ENCODE data around the gene SLC8A3. TPM values are rescaled to one million over a fixed set of nuclear protein-coding genes. Genes with fewer than 3 reads are reported as not detected.

The SLC8A3 gene
- total and polyA plus RNA-seq, 2 donors (not counting 3 experiments of a cell fraction or from before 2014, with no cell fraction given): not detected

DNA sequence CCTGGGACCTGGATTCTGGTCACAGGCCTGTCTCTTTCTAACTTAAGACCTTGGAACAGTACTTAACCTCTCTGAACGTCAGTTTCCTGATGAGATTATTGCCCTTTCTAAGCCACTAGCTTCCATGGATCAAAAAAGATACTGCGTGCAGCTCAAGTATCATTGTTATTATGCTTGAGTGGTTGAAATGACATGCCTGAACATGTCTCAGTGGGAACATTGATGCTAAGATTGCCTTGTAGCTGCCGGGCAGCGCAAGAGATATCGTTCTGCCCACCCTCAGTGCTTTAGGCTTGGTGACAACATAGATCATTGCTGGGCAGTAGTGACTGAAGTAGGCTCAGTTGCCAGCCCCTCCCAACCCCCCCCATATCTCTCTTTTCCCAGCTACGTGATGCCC, 177.7 kb downstream of the SLC8A3 start:
- no peak overlapping the region for H3K9ac ChIP-seq (replicated peaks; ENCODE audit: extremely low read depth, insufficient read depth, low read length)
- H2AFZ ChIP-seq (ENCODE audit: low read depth, low read length): no peak overlapping the region
- H3K4me3 ChIP-seq (replicated peaks in 1 of 3; ENCODE audit: insufficient read depth in 1 of 3, low read depth in 1 of 3, low read length in 3 of 3): no peak overlapping the region
- H3K27ac ChIP-seq (ENCODE audit: insufficient read depth, low read depth, low read length): no peak overlapping the region
- BruUV-seq (replicated peaks): no TSS peak
- H3K9me3 ChIP-seq (replicated peaks; ENCODE audit: control insufficient read depth, insufficient read depth, low read length): no peaks in the 10 kb centered on the region
- H3K4me1 ChIP-seq (ENCODE audit: control insufficient read depth, extremely low read depth, insufficient read depth, low read length): no peaks in the 10 kb centered on the region
- H3K27me3 ChIP-seq (ENCODE audit: control insufficient read depth in 2 of 2, insufficient read depth in 2 of 2, low read length in 2 of 2): no peaks in the 10 kb centered on the region
- TF ChIP-seq GATA2 (IDR thresholded peaks at IDR 0.05; ENCODE audit: insufficient read depth, insufficient read length, low read depth, low read length): no peak
- no peak for TF ChIP-seq EZH2 (IDR thresholded peaks at IDR 0.05; ENCODE audit: borderline replicate concordance, low read depth, low read length, severe bottlenecking)
- TF ChIP-seq, protein P1, sequence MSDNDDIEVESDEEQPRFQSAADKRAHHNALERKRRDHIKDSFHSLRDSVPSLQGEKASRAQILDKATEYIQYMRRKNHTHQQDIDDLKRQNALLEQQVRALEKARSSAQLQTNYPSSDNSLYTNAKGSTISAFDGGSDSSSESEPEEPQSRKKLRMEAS (IDR thresholded peaks at IDR 0.05; ENCODE audit: insufficient read depth, insufficient read length): no peak
- no peak for TF ChIP-seq POLR2AphosphoS5 (IDR thresholded peaks at IDR 0.05; ENCODE audit: insufficient read depth, low read depth, low read length)
- TF ChIP-seq JUN (IDR thresholded peaks at IDR 0.05; ENCODE audit: borderline replicate concordance, insufficient read depth, insufficient read length, low read depth): no peak
- TF ChIP-seq FOS (IDR thresholded peaks at IDR 0.05; ENCODE audit: borderline replicate concordance, insufficient read depth, low read length): no peak
- TF ChIP-seq MYC (IDR thresholded peaks at IDR 0.05; ENCODE audit: low read depth, low read length): no peak
- intact Hi-C loops (cut with micrococcal nuclease) (loop anchor here (5.0 kb wide), 1 partner anchor 279 kb away; no protein-coding TSS in a partner anchor), dilution Hi-C loops (cut with MboI; ENCODE audit: extremely low pct_ligation_motif_present, low sequenced_read_pairs) (no loop called here)
- no peaks in the 10 kb centered on the region for H4K20me1 ChIP-seq (replicated peaks; ENCODE audit: control insufficient read depth, extremely low read depth, insufficient read depth, low read length)
- H3K4me2 ChIP-seq (ENCODE audit: insufficient read depth, low read length): no peak overlapping the region
- H3K9me1 ChIP-seq (replicated peaks; ENCODE audit: control insufficient read depth, extremely low read depth, insufficient read depth, low read length): no peaks in the 10 kb centered on the region
- FAIRE-seq (no peak), DNase-seq (ENCODE audit: low read depth, low spot score) (no peak)
- ChIA-PET CTCF (interaction anchor here (1.0 to 2.0 kb wide), 2 partner anchors 133 to 192 kb away, joined by 3 to 7 read pairs; no protein-coding TSS in a partner anchor), POLR2A (no interaction called here)
- H3K36me3 ChIP-seq (ENCODE audit: control insufficient read depth in 2 of 2, extremely low read depth in 1 of 2, insufficient read depth in 2 of 2, low read length in 2 of 2): no peaks in the 10 kb centered on the region
- no peaks in the 10 kb centered on the region for H3K79me2 ChIP-seq (ENCODE audit: control insufficient read depth, insufficient read depth, low read length)

DNA sequence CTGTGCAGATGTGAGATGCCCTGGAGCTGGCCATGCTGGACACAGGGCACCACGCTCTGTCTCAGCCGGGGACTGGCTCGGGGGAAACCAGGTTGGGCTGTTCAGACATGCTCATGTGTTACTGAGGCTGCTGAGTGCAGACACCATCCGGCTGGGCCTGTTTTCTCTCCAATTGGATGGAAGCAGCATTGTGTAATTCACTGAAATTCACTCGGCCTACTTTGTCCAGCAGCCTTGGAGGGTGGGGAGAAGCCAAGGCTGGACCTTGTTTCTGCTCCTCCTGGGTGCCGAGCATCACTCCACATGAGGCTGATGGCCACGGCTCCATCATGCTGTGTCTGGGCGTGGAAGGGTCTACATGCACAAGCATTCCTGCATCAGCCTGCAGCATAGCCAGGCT, 178.8 kb downstream of the SLC8A3 start:
- Histone ChIP-seq H3K27ac (ENCODE audit: insufficient read depth, low read depth, low read length) (no peak overlapping the region), H3K36me3 (ENCODE audit: control insufficient read depth in 2 of 2, extremely low read depth in 1 of 2, insufficient read depth in 2 of 2, low read length in 2 of 2) (no peaks in the 10 kb centered on the region), H3K9me1 (replicated peaks; ENCODE audit: control insufficient read depth, extremely low read depth, insufficient read depth, low read length) (no peaks in the 10 kb centered on the region), H4K20me1 (replicated peaks; ENCODE audit: control insufficient read depth, extremely low read depth, insufficient read depth, low read length) (no peaks in the 10 kb centered on the region), H3K9ac (replicated peaks; ENCODE audit: extremely low read depth, insufficient read depth, low read length) (no peak overlapping the region), H3K4me3 (replicated peaks in 1 of 3; ENCODE audit: insufficient read depth in 1 of 3, low read depth in 1 of 3, low read length in 3 of 3) (no peak overlapping the region), H3K9me3 (replicated peaks; ENCODE audit: control insufficient read depth, insufficient read depth, low read length) (no peaks in the 10 kb centered on the region), H3K4me1 (ENCODE audit: control insufficient read depth, extremely low read depth, insufficient read depth, low read length) (no peaks in the 10 kb centered on the region), H3K79me2 (ENCODE audit: control insufficient read depth, insufficient read depth, low read length) (no peaks in the 10 kb centered on the region), H3K27me3 (ENCODE audit: control insufficient read depth in 2 of 2, insufficient read depth in 2 of 2, low read length in 2 of 2) (no peaks in the 10 kb centered on the region), H3K4me2 (ENCODE audit: insufficient read depth, low read length) (no peak overlapping the region), H2AFZ (ENCODE audit: low read depth, low read length) (no peak overlapping the region)
- intact Hi-C loops (cut with micrococcal nuclease) (loop anchor here (5.0 kb wide), 1 partner anchor 278 kb away; no protein-coding TSS in a partner anchor), dilution Hi-C loops (cut with MboI; ENCODE audit: extremely low pct_ligation_motif_present, low sequenced_read_pairs) (no loop called here)
- TF ChIP-seq, protein P1 (IDR thresholded peaks at IDR 0.05; ENCODE audit: insufficient read depth, insufficient read length): no peak
- TF ChIP-seq JUN (IDR thresholded peaks at IDR 0.05; ENCODE audit: borderline replicate concordance, insufficient read depth, insufficient read length, low read depth) (no peak), GATA2 (IDR thresholded peaks at IDR 0.05; ENCODE audit: insufficient read depth, insufficient read length, low read depth, low read length) (no peak), EZH2 (IDR thresholded peaks at IDR 0.05; ENCODE audit: borderline replicate concordance, low read depth, low read length, severe bottlenecking) (no peak), FOS (IDR thresholded peaks at IDR 0.05; ENCODE audit: borderline replicate concordance, insufficient read depth, low read length) (no peak), MYC (IDR thresholded peaks at IDR 0.05; ENCODE audit: low read depth, low read length) (no peak), CTCF (IDR thresholded peaks at IDR 0.05; ENCODE audit: extremely low read depth in 1 of 2, insufficient read depth in 1 of 2, low read depth in 1 of 2, low read length in 2 of 2) (no peak), POLR2AphosphoS5 (IDR thresholded peaks at IDR 0.05; ENCODE audit: insufficient read depth, low read depth, low read length) (no peak), POLR2A (IDR thresholded peaks at IDR 0.05; ENCODE audit: low read depth, low read length) (no peak)
- no peak for DNase-seq (ENCODE audit: low read depth, low spot score)
- no TSS peak for BruUV-seq (replicated peaks)
- FAIRE-seq: no peak
- ChIA-PET CTCF (no interaction called here), POLR2A (no interaction called here)

All from endothelial cell of umbilical vein (primary cell).